GM12872 (cell line): Measurements from ENCODE around the gene DTD1.

ENCODE experiments used
- TF ChIP-seq, protein P1 (sequence below): IDR thresholded peaks from 3 replicates; pipeline ENCODE4 v1.5.1; 2011; ENCODE audit warnings: low read depth, mild to moderate bottlenecking, low read length, moderate library complexity; ENCODE audit not compliant: insufficient read depth

The DTD1 gene

GRCh38 chr20:18705490-18705889, 117.6 kb downstream of the DTD1 start:
- TF ChIP-seq, protein P1, sequence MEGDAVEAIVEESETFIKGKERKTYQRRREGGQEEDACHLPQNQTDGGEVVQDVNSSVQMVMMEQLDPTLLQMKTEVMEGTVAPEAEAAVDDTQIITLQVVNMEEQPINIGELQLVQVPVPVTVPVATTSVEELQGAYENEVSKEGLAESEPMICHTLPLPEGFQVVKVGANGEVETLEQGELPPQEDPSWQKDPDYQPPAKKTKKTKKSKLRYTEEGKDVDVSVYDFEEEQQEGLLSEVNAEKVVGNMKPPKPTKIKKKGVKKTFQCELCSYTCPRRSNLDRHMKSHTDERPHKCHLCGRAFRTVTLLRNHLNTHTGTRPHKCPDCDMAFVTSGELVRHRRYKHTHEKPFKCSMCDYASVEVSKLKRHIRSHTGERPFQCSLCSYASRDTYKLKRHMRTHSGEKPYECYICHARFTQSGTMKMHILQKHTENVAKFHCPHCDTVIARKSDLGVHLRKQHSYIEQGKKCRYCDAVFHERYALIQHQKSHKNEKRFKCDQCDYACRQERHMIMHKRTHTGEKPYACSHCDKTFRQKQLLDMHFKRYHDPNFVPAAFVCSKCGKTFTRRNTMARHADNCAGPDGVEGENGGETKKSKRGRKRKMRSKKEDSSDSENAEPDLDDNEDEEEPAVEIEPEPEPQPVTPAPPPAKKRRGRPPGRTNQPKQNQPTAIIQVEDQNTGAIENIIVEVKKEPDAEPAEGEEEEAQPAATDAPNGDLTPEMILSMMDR = no peak

DNA sequence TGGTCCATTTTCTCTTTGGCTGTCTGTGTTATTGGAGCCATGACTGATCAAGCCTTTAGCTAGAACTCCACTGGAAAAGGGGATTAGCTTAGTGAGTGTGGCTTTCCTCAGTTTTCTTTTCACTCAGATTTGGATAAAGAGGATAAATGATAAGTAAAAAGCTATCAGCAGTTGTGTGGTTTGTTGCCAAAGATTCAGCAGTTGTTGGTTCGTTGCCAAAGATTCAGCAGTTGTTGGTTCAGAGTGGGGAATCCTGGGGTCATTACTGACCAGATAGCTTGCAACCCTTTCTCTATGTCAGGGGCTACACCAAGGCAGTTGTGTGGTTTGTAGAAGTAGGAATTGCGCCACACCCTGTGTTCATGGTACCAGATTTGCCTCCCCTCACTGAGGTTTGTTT, 118.1 kb downstream of the DTD1 start:
- TF ChIP-seq, protein P1 = no peak

- TF ChIP-seq, protein P1 = no peak
Measured at GRCh38 chr20:18712131-18712530, 124.3 kb downstream of the DTD1 start.

DNA sequence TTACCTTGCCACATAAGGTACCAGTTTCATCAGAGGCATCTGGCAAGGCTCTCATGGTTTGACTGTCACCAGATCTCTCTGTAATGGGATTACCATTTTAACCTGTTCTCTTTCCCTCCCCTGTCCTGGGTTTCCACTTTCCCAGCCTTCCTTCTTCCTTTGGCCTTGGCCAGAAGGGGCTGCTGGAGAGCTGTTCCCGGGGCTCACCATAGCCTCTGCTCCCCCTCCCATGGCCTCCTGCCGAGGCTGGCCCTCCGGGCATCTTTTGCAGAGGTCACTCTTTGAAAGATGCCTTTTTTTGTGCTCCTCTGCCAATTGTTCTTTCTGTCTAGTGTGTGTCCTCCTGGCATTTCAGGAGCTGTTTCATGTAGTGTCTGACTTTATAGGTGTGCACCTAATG, 125.0 kb downstream of the DTD1 start:
- TF ChIP-seq, protein P1 = no peak

- TF ChIP-seq, protein P1 = no peak
Measured at GRCh38 chr20:18715564-18715963, 127.7 kb downstream of the DTD1 start.

DNA sequence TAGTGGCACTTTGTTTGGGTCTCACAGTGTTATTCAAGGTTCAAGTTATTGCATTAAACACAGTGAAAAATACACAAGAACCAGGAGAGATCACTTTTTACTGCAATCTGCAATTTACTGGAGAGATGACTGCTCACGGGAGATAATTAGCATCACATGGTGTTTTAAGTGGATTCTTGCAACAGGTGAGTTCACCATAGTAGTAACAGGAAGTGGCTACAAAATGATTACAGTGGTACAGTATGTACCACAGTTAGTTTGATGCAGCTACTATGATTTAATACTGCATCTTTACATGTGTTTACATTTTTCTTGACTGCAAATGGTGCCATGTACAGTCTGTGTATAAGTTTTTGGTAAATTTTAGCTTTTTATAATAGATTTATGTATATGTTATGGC, 129.2 kb downstream of the DTD1 start:
- TF ChIP-seq, protein P1 = no peak

DNA sequence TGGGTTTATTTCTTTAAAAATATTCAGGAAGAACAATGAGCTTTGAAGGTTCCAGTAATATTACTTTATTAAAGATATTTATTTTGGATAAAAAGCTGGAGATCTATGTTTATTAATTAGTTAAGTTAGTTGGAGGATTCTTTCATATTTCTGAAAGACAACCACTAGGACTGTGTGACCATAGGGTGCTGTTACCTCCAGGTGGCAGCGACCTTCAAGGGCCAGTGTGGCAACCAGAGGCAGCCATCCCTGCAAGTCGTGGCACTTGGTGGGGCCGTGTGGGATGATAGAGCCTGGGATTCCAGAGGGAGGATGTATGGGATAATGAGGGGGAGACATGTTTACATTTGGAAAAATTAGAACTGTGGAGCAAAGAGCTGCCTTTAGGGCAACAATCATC, 130.3 kb downstream of the DTD1 start:
- TF ChIP-seq, protein P1 = peak; percentile 47; the same call in 2 of the 3 replicates

DNA sequence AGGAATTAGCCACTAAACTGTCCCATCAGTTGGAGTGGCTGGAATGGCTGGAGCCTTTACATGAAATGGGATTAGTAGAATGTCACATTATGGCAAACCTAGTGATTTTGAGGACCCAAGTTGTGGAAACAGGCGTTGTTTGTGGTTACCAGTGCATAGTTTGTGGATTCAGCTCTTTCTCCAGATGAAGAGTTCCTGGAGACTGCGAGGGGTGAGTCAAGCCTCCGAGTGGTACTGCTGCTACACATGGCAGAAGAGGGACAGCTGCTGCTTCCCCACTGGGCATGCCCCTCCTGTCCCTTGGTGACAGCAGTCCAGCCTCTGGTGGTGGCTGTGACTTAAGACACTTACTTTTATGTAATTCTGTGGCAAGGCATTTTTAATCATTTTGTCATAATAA, 131.6 kb downstream of the DTD1 start:
- TF ChIP-seq, protein P1 = no peak
